NB4 (cell line): Measurements from ENCODE around the gene ACOXL.

ENCODE experiments used
- CTCF ChIP-seq: IDR thresholded peaks from one replicate; pipeline ENCODE4 v1.5.1; 2012; ENCODE audit warnings: low read depth, low read length
- POLR2A ChIP-seq: IDR thresholded peaks from 2 replicates; pipeline ENCODE4 v1.6.1; 2011; ENCODE audit warnings: mild to moderate bottlenecking; ENCODE audit not compliant: insufficient read length; ENCODE audit errors: extremely low read depth

GRCh38 chr2:111066062-111066593, 333.8 kb downstream of the ACOXL start:
- no peak for TF ChIP-seq CTCF
- TF ChIP-seq POLR2A, result no peak
